Umbilical cord (tissue), 2 donors: ENCODE measurements around the gene CNDP1. TPM values are rescaled to one million over a fixed set of nuclear protein-coding genes. Genes with fewer than 3 reads are reported as not detected.
"Not testable (repeated sequence)": the region's sequence is repeated elsewhere in the genome, so short reads cannot be mapped to it uniquely, and the experiment has no call there.

ENCODE experiments used
- DNase-seq: peaks from one replicate; pipeline ENCODE4 v3.0.0-alpha.2; 2015; ENCODE audit warnings: low spot score
- total RNA-seq: library from RNA; depleted of rRNA; stranded (reverse); fragments of >200 nt; gene quantifications from one replicate; pipeline ENCODE4 v1.2.3, GENCODE V29; 2014; ENCODE audit warnings: low replicate concordance; ENCODE audit not compliant: insufficient read depth

CNDP1 gene
- total RNA-seq: 1.2 TPM

- DNase-seq: no peak
These were observed at the start of gene CNDP1 for GRCh38 chr18:74534150-74534969. CNDP1 (plus strand) TSS chr18:74534500; CDS start chr18:74534668, 168 bp downstream.

- no peak for DNase-seq
These were observed 48.0 kb upstream of the CNDP1 start for GRCh38 chr18:74486119-74486849.

- no peak for DNase-seq
These were observed 45.9 kb upstream of the CNDP1 start for GRCh38 chr18:74488354-74488753.

GRCh38 chr18:74488864-74489263, 45.4 kb upstream of the CNDP1 start:
- no peak for DNase-seq

GRCh38 chr18:74489676-74490075, 44.6 kb upstream of the CNDP1 start:
- DNase-seq: no peak

- no peak for DNase-seq
These were observed 42.0 kb upstream of the CNDP1 start for GRCh38 chr18:74492259-74492658.

- peak; percentile 67 for DNase-seq
These were observed 40.6 kb upstream of the CNDP1 start for GRCh38 chr18:74493689-74494088.

- DNase-seq: no peak
These were observed 39.8 kb upstream of the CNDP1 start for GRCh38 chr18:74494514-74494913.

- peak; percentile 100 for DNase-seq
These were observed 38.5 kb upstream of the CNDP1 start, which contains the start of gene CNDP2 for GRCh38 chr18:74495581-74496507. CNDP2 (plus strand) TSS chr18:74496363; CDS start chr18:74499974, 3,611 bp downstream.

- DNase-seq: peak; percentile 58
These were observed 37.6 kb upstream of the CNDP1 start for GRCh38 chr18:74496508-74497323.

- no peak for DNase-seq
These were observed 37.0 kb upstream of the CNDP1 start for GRCh38 chr18:74497324-74497676.

- no peak for DNase-seq
These were observed 36.5 kb upstream of the CNDP1 start for GRCh38 chr18:74497778-74498177.

GRCh38 chr18:74498712-74499627, 35.3 kb upstream of the CNDP1 start:
- DNase-seq: peak; percentile 18

- DNase-seq: peak; percentile 56
These were observed 34.7 kb upstream of the CNDP1 start for GRCh38 chr18:74499633-74500032.

GRCh38 chr18:74500372-74500771, 33.9 kb upstream of the CNDP1 start:
- DNase-seq: no peak

- not testable (repeated sequence) for DNase-seq
These were observed 33.5 kb upstream of the CNDP1 start for GRCh38 chr18:74500774-74501173.

- peak; percentile 81 for DNase-seq
These were observed 32.9 kb upstream of the CNDP1 start for GRCh38 chr18:74501386-74501785.

- DNase-seq: no peak
These were observed 31.2 kb upstream of the CNDP1 start for GRCh38 chr18:74503137-74503536.

GRCh38 chr18:74505776-74506175, 28.5 kb upstream of the CNDP1 start:
- no peak for DNase-seq
